ENCODE measurements around the gene MPO. TPM values are rescaled to one million over a fixed set of nuclear protein-coding genes. Genes with fewer than 3 reads are reported as not detected.

Gene MPO
- total and polyA plus RNA-seq, 2 of the 8 experiments (the other 6 are each of a cell fraction or from before 2014, with no cell fraction given): 0.06 to 0.74 TPM

DNA sequence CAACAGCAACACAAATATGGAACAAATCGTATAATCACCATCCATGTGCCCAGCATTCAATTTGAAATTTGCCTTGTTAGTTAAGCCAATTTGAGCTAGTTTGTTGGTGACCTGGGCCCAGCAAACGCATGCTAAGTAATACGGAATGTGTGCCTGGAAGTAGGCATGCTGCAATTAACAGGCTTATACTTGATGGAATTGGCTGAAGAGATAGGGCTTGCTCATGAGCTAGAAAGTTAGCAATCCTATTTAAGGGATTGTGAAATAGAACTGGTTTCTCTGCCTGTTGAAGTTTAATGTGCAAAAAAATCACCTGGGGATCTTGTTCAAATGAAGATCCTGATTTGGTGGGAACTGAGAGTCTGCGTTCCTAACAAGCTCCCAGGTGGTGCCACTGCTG, 50.9 kb downstream of the MPO start (continued):
- TF ChIP-seq CHD7 (IDR thresholded peaks at IDR 0.05; ENCODE audit: insufficient replicate concordance, low read length): no peak
- TF ChIP-seq GTF2F1 (IDR thresholded peaks at IDR 0.05; ENCODE audit: borderline replicate concordance, low read depth, low read length): no peak
- TF ChIP-seq EZH2 (IDR thresholded peaks at IDR 0.05; ENCODE audit: low read depth, low read length, severe bottlenecking): no peak
- TF ChIP-seq BACH1 (IDR thresholded peaks at IDR 0.05; ENCODE audit: low read length): no peak
- TF ChIP-seq MAX (IDR thresholded peaks at IDR 0.05): no peak
- no peak for TF ChIP-seq POU5F1 (IDR thresholded peaks at IDR 0.05; ENCODE audit: low read depth, low read length)
- no peak for TF ChIP-seq EP300 (IDR thresholded peaks at IDR 0.05; ENCODE audit: borderline replicate concordance in 1 of 2, low read depth in 2 of 2, low read length in 2 of 2)
